Measurements from ENCODE around the gene SNRNP35.
"Not testable (repeated sequence)": the region's sequence is repeated elsewhere in the genome, so short reads cannot be mapped to it uniquely, and the experiment has no call there.

Gene SNRNP35

DNA sequence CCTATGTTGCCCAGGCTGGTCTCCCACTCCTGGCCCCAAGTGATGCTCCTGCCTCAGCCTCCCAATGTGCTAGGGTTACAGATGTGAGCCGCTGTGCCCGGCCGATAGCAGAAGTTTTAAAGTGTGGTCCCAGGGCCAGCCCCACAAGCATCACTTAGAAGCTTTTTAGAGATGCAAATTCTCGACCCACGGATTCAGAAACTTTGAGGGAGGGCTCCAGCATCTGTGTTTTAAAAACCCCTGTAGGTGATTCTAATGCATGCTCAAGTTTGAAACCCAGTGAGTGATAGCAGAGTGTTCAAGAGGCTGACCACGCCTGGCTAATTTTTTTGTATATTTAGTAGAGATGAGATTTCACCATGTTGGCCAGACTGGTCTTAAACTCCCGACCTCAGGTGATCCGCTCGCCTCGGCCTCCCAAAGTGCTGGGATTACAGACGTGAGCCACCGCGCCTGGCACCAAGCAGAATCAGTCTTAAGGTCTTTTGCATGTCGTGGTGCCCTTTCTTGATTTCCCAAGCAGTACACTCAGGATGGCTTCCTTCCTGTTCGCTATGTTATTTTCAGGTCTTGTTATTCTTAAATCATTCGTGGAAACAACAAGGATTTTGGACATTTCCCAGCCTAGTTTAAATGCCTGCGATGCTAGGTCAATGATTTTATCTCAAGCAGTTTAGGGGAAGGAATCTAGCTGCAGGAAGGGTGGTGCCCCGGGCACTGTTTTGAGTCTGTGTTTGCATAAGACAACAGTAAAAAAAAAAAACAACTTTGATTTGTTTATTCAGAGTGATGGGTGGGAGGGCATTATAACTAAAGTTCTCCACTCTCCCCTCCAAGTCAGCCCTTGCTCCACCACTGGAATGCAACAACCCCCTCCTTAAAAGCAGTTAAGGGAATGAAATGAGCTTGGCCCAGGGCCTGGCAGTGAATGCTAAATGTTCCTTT, 12.3 kb upstream of the SNRNP35 start:
- no peak overlapping the region for H3K4me3 ChIP-seq (ENCODE audit: low read length)
- DNase-seq (ENCODE audit: low read depth, low spot score) = no peak

DNA sequence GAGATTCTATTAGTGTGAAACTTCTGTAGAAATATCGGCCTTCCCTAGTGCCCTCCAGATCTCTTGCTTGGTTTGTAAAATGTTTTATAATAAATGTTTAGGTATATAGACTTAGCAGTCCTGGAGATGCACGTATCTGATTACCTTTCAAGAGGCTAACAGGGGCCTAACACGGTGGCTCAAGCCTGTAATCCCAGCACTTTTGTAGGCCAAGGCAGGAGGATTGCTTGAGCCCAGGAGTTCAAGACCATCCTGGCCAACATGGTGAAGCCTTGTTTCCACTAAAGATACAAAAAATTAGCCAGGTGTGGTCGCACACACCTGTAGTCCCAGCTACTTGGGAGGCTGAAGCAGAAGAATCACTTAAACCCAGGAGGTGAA, 11.6 kb upstream of the SNRNP35 start:
- H3K4me3 ChIP-seq (ENCODE audit: low read length) = no peak overlapping the region
- no peak for DNase-seq (ENCODE audit: low read depth, low spot score)

DNA sequence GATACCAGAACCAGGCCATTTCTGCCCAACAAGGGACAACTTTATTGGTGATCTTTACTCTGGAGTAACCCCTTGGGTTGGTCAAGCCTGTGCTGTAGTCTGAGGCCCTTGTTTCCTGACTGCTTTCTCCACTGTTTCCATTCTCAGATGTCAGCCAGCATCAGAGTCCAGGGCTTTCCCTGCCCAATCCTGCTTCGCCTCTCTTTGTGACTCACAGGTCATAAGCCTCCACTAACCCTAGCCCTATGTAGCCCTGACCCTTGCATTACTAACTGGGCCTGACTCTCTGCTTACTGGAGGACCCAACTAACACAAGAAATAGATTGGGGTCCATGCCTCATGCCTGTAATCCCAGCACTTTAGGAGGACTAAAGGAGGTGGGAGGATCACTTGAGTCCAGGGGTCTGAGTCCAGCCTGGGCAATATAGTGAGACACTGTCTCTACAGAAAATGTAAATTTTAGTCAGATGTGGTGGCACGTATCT, 8.6 kb upstream of the SNRNP35 start:
- DNase-seq (ENCODE audit: low read depth, low spot score) = no peak
- no peak overlapping the region for H3K4me3 ChIP-seq (ENCODE audit: low read length)

DNA sequence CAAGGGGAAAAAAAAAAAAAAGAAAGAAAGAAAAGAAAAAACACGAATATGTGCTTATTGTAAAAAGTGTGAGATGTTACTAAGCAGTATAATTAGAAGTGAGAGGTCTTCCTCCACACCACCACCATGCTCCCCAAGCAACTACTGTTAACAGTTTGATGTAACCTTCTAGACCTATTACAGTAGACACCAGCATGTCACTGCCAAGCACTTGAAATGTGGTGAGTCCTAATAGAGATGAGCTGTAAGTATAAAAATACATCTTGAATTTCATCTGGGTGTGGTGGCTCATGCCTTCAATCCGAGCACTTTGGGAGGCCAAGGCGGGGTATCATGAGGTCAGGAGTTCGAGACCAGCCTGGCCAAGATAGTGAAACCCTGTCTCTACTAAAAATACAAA, 8.1 kb upstream of the SNRNP35 start:
- H3K4me3 ChIP-seq (ENCODE audit: low read length) = no peak overlapping the region
- DNase-seq (ENCODE audit: low read depth, low spot score) = no peak

DNA sequence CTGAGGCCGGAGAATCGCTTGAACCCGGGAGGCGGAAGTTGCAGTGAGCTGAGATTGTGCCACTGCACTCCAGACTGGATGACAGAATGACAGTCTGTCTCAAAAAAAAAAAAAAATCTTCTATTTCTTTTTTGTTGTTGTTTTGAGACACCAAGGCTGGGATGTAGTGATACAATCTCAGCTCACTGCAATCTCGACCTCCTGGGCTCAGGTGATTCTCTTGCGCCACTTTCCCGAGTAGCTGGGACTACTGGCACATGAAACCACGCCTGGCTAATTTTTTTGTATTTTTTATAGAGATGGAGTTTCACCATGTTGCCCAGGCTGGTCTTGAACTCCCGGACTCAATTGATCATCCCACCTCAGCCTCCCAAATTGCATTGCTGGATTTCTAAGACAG, 7.3 kb upstream of the SNRNP35 start:
- H3K4me3 ChIP-seq (ENCODE audit: low read length) = no peak overlapping the region
- DNase-seq (ENCODE audit: low read depth, low spot score) = no peak

DNA sequence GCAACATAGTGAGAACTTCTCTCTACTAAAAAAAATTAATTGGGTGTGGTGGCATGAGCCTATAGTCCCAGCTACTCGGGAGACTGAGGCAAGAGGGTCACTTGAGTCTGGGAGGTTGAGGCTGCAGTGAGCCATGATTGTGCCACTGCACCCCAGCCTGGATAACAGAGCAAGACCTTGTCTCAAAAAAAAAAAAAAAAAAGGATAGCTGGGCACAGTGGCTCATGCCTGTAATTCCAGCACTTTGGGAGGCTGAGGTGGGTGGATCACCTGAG, 5.7 kb upstream of the SNRNP35 start:
- not testable (repeated sequence) for H3K4me3 ChIP-seq (ENCODE audit: low read length); DNase-seq (ENCODE audit: low read depth, low spot score)

DNA sequence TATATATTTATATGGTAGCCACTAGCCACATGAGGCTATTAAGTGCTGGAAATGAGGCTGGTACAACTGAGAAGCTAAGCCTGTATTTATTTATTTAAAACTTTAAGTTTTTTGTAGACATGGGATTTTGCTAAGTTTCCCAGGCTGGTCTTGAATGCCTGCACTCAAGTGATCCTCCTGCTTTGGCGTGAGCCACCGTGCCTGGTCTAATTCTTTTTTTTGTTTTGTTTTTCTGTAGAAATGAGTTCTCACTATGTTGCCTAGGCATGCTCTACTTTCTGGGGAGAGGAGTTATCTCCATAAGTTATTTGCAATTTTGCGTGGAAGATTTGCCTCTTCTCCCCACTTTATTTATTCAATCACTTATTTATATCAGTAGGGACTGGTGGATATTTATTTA, 4.8 kb upstream of the SNRNP35 start:
- no peak for DNase-seq (ENCODE audit: low read depth, low spot score)
- H3K4me3 ChIP-seq (ENCODE audit: low read length) = no peak overlapping the region

DNA sequence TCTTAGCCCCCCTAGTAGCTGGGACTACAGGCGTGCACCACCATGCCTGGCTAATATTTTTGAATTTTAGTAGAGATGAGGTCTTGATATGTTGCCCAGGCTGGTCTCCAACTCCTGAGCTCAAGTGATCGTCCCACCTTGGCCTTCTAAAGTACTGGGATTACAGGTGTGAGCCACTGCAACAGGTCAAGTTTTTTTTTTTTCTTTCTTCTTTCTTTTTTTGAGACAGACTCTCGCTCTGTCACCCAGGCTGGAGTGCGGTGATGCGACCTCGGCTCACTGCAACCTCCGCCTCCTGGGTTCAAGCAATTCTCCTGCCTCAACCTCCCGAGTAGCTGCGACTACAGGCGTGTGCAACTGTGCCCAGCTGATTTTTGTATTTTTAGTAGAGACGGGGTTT, 5.2 kb downstream of the SNRNP35 start:
- H3K4me3 ChIP-seq (ENCODE audit: low read length); DNase-seq (ENCODE audit: low read depth, low spot score): not testable (repeated sequence)

DNA sequence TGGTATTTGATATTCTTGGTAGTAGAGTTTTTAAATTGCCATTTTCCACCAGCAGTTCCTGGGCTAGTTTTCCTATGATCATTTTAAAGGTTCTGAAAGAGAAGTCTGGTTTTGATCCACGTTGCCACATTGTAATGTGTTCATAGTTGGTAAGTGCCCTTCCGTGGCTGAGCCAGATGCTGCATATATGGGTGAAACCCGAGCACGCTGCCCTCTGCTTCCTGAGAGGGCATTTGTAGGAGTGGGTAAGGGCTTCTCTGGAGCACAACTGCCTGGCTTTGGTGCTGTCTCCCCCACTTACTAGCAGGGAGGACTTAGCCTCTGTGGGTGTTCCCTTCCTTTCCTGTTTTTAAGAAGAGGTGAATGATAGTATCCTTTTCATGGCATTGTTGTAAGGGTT, 7.1 kb downstream of the SNRNP35 start:
- H3K4me3 ChIP-seq (ENCODE audit: low read length) = no peak overlapping the region
- DNase-seq (ENCODE audit: low read depth, low spot score) = no peak

DNA sequence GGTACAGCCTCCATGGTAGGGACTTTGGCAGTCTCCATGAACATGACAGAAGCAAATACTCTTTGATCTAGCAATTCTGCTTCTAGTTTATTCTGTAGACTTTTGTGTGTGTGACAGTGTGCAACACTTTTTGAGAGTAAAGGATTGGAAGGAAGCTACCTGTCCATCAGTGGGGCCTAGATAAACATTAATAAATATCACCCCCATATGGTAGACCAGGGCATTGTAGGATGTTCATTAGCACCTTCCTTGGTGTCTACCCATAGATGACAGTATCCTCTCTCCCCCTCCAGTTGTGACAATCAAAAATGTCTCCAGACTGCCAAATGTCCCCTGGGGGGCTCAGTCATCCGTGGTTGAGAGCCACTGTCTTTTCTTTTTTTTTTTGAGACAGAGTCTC, 10.8 kb downstream of the SNRNP35 start:
- no peak overlapping the region for H3K4me3 ChIP-seq (ENCODE audit: low read length)
- no peak for DNase-seq (ENCODE audit: low read depth, low spot score)

DNA sequence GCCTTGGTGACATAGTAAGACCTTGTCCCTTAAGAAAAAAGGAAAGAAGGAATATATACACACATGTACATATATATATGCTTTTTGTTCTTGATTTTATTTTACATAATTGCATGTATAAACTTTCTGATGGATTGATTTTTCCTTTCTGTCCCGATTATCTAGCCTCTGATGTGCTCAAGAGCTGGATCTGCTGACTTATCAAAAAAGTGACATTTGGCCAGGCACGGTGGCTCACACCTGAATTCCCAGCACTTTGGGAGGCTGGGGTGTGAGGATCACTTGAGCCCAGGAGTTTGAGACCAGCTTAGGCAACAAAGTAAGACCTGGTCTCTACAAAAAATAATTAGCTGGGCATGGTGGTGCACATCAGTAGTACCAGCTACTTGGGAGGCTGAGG, 12.0 kb downstream of the SNRNP35 start:
- no peak overlapping the region for H3K4me3 ChIP-seq (ENCODE audit: low read length)
- DNase-seq (ENCODE audit: low read depth, low spot score) = no peak

DNA sequence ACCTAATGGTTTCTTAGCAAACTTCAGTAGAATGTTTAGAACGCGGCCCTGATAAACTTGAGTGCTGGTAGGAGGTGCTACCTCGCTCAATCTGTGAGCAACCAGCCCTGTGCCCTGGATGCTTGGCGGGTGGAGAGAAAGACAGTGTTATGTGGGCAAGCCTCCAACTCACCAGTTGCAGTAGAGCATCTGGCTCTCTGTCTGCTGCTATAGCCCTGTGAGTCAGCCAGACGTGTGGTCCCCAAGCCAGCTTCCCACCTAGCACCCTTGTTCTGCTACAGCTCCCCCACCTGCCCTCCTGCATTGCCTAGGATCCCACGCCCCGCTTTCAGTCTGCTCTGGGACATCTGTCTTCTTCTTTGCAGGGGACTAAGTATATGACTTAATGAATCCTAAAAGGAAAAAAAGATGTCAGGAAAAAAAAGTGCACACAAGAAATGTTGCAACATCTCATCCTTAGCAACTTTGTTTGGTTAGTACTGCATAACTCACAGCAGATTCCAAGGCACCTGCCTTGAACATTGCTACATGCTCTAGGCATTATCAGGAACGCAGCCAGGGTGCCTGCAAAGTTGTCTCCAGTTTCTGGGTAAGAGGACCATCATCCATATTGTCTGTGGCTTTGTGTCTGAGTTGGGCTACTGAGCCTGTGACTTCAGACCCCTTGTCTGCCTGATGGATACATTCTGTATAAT, 13.6 kb downstream of the SNRNP35 start:
- no peak overlapping the region for H3K4me3 ChIP-seq (ENCODE audit: low read length)
- DNase-seq (ENCODE audit: low read depth, low spot score) = no peak

DNA sequence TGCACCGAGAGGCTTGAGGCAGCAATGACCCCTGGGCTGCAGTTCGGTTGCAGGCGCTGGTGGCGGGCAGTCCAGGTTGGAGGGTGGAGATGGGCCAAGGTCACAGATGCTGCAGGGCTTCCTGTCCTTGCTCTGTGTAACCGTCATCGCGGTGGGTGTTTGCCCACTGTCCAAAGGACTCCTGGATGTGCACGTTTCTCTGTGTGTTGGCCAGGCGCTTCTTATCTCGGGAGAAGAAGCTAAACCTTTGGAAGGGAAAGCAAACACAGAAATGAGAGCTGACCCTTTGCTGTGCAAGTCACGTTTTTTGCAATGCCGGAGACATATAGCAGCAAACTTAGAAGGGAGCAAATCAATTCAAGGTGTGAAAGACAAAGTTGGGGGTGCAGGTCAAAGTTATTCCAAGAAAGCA, 14.5 kb downstream of the SNRNP35 start:
- DNase-seq (ENCODE audit: low read depth, low spot score) = no peak
- H3K4me3 ChIP-seq (ENCODE audit: low read length) = no peak overlapping the region

DNA sequence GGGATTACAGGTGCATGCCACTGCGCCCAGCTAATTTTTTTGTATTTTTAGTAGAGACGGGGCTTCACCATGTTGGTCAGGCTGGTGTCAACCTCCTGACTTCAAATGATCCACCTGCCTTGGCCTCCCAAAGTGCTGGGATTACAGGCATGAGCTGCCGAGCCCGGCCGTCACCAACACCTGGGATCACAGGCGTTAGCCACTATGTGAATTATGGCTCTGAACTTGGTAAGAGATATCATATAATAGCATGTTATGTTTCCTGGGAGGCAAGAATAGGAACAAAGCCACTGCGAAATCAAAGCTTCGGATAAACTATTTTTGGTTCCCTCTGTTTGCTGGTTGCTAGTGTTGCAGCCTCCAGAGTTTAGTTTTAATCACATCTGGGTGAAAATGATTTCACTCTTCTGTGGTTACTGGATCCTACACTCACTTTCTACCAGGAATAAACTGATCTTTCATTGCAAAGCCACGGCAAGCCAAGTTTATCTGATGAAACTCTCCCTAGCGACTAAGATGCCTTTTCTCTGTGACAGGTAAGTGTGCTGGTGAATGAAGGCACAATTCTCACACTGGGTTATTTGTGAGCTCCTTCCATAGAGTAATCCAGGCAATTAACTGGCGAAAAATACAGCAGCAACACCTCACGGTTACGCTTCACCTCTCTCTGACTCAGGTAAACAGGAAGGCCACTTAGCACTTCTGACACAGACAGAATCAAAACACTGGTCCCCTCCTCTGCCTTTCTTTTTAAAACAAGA, 16.7 kb downstream of the SNRNP35 start:
- no peak overlapping the region for H3K4me3 ChIP-seq (ENCODE audit: low read length)
- no peak for DNase-seq (ENCODE audit: low read depth, low spot score)

DNA sequence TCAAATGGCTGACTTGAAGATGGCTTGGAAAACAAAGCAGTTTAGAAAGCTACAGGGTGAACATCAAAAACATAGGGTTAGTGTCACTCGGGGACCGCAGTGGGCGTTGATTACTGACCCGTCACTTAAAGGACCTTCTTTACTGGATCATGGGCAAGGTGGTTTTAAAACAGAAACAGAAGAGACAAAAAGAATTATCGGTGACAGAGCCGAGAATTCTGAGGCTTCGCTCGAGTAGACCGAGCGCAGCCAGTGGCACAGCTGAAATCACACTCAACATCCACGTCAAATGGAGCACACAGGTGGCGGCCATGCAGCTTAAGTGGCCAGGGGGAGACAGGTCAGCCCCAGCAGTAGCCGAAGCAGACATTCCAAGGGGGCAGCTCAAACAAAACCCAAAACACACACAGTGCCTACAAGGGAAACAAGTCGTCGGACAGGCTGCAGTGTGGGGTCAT, 17.3 kb downstream of the SNRNP35 start:
- no peak overlapping the region for H3K4me3 ChIP-seq (ENCODE audit: low read length)
- no peak for DNase-seq (ENCODE audit: low read depth, low spot score)

DNA sequence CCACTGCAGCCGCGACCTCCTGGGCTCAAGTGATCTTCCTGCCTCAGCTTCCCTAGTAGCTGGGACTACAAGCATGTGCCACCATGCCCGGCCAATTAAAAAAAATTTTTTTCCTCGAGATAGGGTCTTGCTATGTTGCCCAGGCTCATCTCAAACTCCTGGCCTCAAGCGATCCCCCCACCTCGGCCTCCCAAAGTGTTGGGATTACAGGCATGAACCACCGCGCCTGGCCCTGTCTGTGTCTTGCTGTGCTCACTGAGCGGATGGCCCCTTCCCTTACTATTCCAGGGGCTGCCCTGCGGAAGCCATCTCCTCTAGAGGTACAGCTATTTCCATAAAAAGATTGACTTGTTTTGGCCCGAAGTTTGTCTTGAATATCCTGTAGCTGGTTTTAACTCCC, 20.1 kb downstream of the SNRNP35 start:
- H3K4me3 ChIP-seq (ENCODE audit: low read length) = no peak overlapping the region
- DNase-seq (ENCODE audit: low read depth, low spot score) = no peak

DNA sequence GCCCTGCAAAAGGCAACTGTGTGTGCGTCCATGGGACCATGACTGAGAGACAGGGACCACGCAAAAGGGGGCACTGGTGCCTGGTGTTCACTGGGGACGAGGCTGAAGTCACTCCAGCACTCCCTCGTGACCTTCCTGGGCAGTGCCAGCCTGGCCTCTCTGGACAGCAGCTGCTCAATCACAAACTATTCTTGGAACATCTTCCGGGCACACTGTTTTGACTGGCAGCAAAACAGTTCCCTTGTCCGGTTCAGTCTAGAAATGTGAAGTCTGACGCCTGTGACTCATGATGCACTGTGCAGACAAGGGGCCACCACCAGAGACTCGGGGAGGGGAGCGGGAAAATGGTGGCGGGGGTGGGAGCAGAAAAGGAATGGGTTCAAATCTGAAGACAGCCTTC, 20.8 kb downstream of the SNRNP35 start:
- DNase-seq (ENCODE audit: low read depth, low spot score) = no peak
- H3K4me3 ChIP-seq (ENCODE audit: low read length) = no peak overlapping the region

DNA sequence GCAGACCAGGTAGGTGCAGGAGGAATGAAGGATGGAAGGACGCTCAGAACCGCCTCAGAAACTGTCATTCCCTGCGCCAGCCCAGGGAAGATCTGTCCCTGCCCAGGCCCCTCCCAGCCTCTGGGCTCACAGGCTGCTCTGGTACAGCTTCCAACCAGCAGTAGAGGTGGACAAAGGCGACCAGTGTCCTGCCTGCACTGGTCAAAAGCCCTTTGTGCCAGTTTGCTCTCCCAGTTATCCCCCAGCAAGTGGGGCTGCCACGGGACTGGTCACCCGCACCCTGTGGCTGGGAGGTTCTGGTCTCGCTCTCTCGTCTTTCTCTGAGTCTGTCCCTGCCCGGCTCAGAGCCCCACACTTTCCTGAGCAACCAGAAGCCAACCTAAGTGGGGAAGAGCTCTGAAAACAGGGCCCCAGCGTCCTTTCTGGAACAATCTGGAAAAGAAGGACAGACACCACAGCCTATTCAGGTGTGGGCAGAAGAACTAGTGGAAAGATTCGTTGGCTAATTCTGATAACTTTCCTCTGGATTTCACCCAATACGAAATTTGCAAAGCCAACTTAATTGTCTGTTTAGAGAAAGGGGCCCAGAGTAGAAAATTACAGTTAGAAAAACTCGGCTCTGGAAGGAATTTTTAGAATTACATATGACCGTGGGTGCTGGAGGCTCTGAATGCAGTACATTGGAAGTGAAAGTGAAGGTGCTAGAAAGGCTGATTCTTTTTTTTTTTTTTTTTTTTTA, 21.7 kb downstream of the SNRNP35 start:
- H3K4me3 ChIP-seq (ENCODE audit: low read length) = no peak overlapping the region
- DNase-seq (ENCODE audit: low read depth, low spot score) = no peak

DNA sequence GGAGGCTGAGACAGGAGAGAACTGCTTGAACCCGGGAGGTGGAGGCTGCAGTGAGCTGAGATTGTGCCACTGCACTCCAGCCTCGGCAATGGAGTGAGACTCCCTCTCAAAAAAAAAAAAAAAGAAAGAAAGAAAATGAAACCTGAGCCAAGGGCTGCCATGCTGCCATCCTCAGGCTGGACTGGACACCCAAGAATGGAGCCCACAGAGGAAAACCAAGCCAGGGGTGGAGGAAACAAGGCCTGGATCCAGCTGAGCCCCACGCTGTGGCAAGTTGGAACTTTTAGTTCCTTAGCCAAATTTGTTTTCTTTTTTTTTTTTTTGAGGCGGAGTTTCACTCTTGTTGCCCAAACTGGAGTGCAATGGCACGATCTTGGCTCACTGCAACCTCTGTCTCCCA, 23.3 kb downstream of the SNRNP35 start:
- not testable (repeated sequence) for H3K4me3 ChIP-seq (ENCODE audit: low read length); DNase-seq (ENCODE audit: low read depth, low spot score)
